B cell (primary cell): ENCODE results near the gene FBLN7. TPM values are rescaled to one million over a fixed set of nuclear protein-coding genes. Genes with fewer than 3 reads are reported as not detected.

Source experiments
- ATAC-seq: fragments of 200-7000 bp; cut with Tn5 transposase; one replicate; pipeline ENCODE4 v1.10.0; 2021; ENCODE audit warnings: low read depth, mild to moderate bottlenecking, moderate number of reproducible peaks, moderate library complexity
- CTCF ChIA-PET: fragments of 350-600 bp; sonication (Branson Sonifier 250); formaldehyde crosslinking; loops from one replicate; lab custom pipeline; 2021; ENCODE audit warnings: antibody characterized with exemption, inconsistent platforms; lab: Charles Lee
- POLR2A ChIA-PET: fragments of 350-600 bp; sonication (Branson Sonifier 250); formaldehyde crosslinking; loops from one replicate; lab custom pipeline; 2021; ENCODE audit warnings: antibody characterized with exemption; lab: Charles Lee
- DNase-seq: peaks from one replicate; pipeline ENCODE4 v3.0.0; 2013
- H2AFZ ChIP-seq: 2 replicates; pipeline ENCODE4 v1.6.1; 2012; ENCODE audit warnings: mild to moderate bottlenecking, low read depth, low read length; ENCODE audit not compliant: insufficient read depth, poor library complexity, severe bottlenecking
- H3K27ac ChIP-seq, 2 donors: 1 replicate in 1 of 2; 2 replicates in 1 of 2; pipeline ENCODE4 v1.5.1; 2012 to 2013; ENCODE audit warnings: low read length in 2 of 2, mild to moderate bottlenecking in 2 of 2, moderate library complexity in 1 of 2
- H3K27me3 ChIP-seq, 4 experiments: fragments of 200-600 bp in 1 of 4; sonication (generic) in 1 of 4; replicated peaks in 1 of 4; 1 replicate in 2 of 4; 2 replicates in 2 of 4; pipeline versions ENCODE4 v1.6.1 to v1.7.0; 2013 to 2016; ENCODE audit warnings: low read length in 3 of 4, mild to moderate bottlenecking in 2 of 4, mixed read lengths in 1 of 4, moderate library complexity in 1 of 4; ENCODE audit not compliant: insufficient read depth in 4 of 4, control insufficient read depth in 3 of 4; ENCODE audit errors: control extremely low read depth in 1 of 4
- H3K36me3 ChIP-seq, 2 experiments: replicated peaks in 1 of 2; 1 replicate in 1 of 2; 2 replicates in 1 of 2; pipeline versions ENCODE4 v1.6.1 to v1.7.1; 2013; ENCODE audit warnings: low read length in 1 of 2; ENCODE audit not compliant: insufficient read depth in 2 of 2, control insufficient read depth in 1 of 2; ENCODE audit errors: control extremely low read depth in 1 of 2, extremely low read depth in 1 of 2
- H3K4me1 ChIP-seq, 2 donors: fragments of 200-600 bp in 1 of 2; sonication (generic) in 1 of 2; 1 replicate in 1 of 2; 2 replicates in 1 of 2; pipeline versions ENCODE4 v1.5.1 to v1.6.1; 2013 to 2017; ENCODE audit warnings: low read length in 2 of 2; ENCODE audit not compliant: control insufficient read depth in 2 of 2, insufficient read depth in 2 of 2
- H3K4me2 ChIP-seq: replicated peaks from 2 replicates; pipeline ENCODE3; 2012; ENCODE audit warnings: mild to moderate bottlenecking, low read depth, low read length; ENCODE audit not compliant: poor library complexity, severe bottlenecking
- H3K4me3 ChIP-seq, 5 experiments: fragments of 200-600 bp in 1 of 5; sonication (generic) in 1 of 5; 1 replicate in 3 of 5; 2 replicates in 2 of 5; pipeline versions ENCODE4 v1.5.1 to v1.7.0; 2011 to 2016; ENCODE audit warnings: low read length in 4 of 5, mild to moderate bottlenecking in 4 of 5, low read depth in 2 of 5, control low read depth in 1 of 5, moderate library complexity in 1 of 5; ENCODE audit not compliant: insufficient read depth in 1 of 5; ENCODE audit errors: control extremely low read depth in 1 of 5, extremely low read depth in 1 of 5
- H3K79me2 ChIP-seq: fragments of 200-600 bp; sonication (generic); one replicate; pipeline ENCODE4 v1.6.0; 2016; ENCODE audit warnings: low read length; ENCODE audit not compliant: control insufficient read depth, insufficient read depth
- H3K9ac ChIP-seq: fragments of 200-600 bp; sonication (generic); 2 replicates; pipeline ENCODE4 v1.6.1; 2017; ENCODE audit warnings: mild to moderate bottlenecking, low read length, moderate library complexity
- H3K9me3 ChIP-seq, 3 donors: one replicate each; pipeline versions ENCODE4 v1.6.1 to v1.7.1; 2013; ENCODE audit warnings: low read length in 2 of 3; ENCODE audit not compliant: control insufficient read depth in 2 of 3, insufficient read depth in 1 of 3; ENCODE audit errors: control extremely low read depth in 1 of 3
- H4K20me1 ChIP-seq: 2 replicates; pipeline ENCODE4 v1.6.0; 2012; ENCODE audit warnings: mild to moderate bottlenecking, low read length; ENCODE audit not compliant: insufficient read depth, control insufficient read depth, poor library complexity, severe bottlenecking
- H3K27ac Mint-ChIP-seq: one replicate; pipeline ENCODE4 v1.8.0; 2021; ENCODE audit warnings: mixed read lengths
- H3K27me3 Mint-ChIP-seq: one replicate; pipeline ENCODE4 v1.8.0; 2021; ENCODE audit warnings: mixed read lengths
- H3K4me1 Mint-ChIP-seq: one replicate; pipeline ENCODE4 v1.8.0; 2021; ENCODE audit warnings: mixed read lengths
- H3K4me3 Mint-ChIP-seq: one replicate; pipeline ENCODE4 v1.8.0; 2021; ENCODE audit warnings: mixed read lengths
- H3K9me3 Mint-ChIP-seq: one replicate; pipeline ENCODE4 v1.8.0; 2022; ENCODE audit warnings: mixed read lengths; ENCODE audit not compliant: insufficient read depth
- EZH2 ChIP-seq: IDR thresholded peaks from 2 replicates; pipeline ENCODE4 v1.6.1; 2012; ENCODE audit warnings: borderline replicate concordance, low read depth, mild to moderate bottlenecking, moderate library complexity, low read length; ENCODE audit not compliant: insufficient read depth, poor library complexity, severe bottlenecking
- WGBS: methylation state at CpG from one replicate; pipeline ENCODE4 v1.1.5; 2013; ENCODE audit warnings: missing lambda C conversion rate; ENCODE audit not compliant: insufficient coverage; 5-methylcytosine and 5-hydroxymethylcytosine counted together
- intact Hi-C: fragments of 100-400 bp; cut with micrococcal nuclease; formaldehyde crosslinking; loops from one replicate; pipeline ENCODE4 v1.10.0; 2022
- polyA plus RNA-seq: library from polyadenylated mRNA; depleted of rRNA; stranded (reverse); fragments of >200 nt; gene quantifications from 2 replicates; pipeline ENCODE4 v1.2.3, GENCODE V29; 2012
- total RNA-seq, 2 donors: library from RNA; stranded (reverse); fragments of 120-200 nt in 1 of 2; gene quantifications; 1 replicate in 1 of 2; 2 replicates in 1 of 2; pipeline versions ENCODE4 v1.2.3 to v1.2.4, GENCODE V29; 2013 to 2022
- TF ChIP-seq, protein P1 (sequence below): fragments of 200-600 bp; IDR thresholded peaks from one replicate; pipeline ENCODE4 v1.8.0; 2022; ENCODE audit warnings: antibody characterized with exemption, mild to moderate bottlenecking

Gene FBLN7
- total and polyA plus RNA-seq, 2 donors (not counting 1 experiment from before 2014, with no cell fraction given) = 0.13 to 1.1 TPM

DNA sequence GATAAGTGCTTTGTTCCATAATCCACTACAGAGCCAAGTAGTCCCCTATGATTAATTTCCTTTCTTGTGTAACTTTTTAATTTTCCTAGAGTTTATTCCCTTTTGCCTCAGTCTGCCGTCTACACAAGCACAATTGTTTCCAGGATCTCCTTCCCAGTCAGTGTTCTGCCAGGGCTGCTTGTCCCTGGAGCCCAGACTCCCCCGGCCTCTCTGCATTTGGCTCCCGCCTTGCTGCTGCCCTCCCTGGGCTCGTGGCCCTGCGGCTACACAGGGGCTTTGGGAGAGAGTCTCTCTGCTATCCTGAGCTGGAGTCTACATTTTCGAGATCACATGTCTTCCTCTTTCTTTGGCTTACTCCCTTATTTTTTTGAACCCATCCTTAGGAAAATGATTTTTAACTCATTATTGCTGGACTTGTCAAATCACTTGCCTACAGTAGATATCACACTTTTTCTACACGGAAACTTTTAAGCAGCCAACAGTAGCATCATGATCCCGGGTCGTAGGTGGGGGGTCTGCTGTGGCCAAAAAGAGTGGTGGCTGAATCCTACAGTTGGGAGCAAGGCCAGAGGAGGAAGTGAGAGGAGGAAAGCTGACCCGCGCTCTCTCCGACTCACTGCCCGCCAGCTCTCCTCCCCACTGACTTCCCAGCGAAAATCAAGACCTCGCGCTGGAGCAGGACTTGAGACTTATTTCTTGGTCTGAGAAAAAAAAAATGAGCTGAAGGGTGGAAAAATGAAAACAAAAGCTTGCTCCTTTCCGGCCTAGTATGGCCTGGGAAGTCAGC lies 9.4 kb downstream of the FBLN7 start:
- ATAC-seq (no peak), DNase-seq (no peak)
- no peaks in the 10 kb centered on the region for H3K4me1 Mint-ChIP-seq
- H3K9ac ChIP-seq = no peak overlapping the region
- H3K4me2 ChIP-seq = no peak overlapping the region
- H3K4me3 Mint-ChIP-seq = no peak overlapping the region
- H2AFZ ChIP-seq = no peak overlapping the region
- H3K27ac Mint-ChIP-seq = no peak overlapping the region
- no peak overlapping the region for H3K27ac ChIP-seq
- no peaks in the 10 kb centered on the region for H3K9me3 ChIP-seq
- intact Hi-C loops = no loop called here
- no peak for TF ChIP-seq EZH2
- TF ChIP-seq, protein P1, sequence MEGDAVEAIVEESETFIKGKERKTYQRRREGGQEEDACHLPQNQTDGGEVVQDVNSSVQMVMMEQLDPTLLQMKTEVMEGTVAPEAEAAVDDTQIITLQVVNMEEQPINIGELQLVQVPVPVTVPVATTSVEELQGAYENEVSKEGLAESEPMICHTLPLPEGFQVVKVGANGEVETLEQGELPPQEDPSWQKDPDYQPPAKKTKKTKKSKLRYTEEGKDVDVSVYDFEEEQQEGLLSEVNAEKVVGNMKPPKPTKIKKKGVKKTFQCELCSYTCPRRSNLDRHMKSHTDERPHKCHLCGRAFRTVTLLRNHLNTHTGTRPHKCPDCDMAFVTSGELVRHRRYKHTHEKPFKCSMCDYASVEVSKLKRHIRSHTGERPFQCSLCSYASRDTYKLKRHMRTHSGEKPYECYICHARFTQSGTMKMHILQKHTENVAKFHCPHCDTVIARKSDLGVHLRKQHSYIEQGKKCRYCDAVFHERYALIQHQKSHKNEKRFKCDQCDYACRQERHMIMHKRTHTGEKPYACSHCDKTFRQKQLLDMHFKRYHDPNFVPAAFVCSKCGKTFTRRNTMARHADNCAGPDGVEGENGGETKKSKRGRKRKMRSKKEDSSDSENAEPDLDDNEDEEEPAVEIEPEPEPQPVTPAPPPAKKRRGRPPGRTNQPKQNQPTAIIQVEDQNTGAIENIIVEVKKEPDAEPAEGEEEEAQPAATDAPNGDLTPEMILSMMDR = no peak
- no peaks in the 10 kb centered on the region for H3K9me3 Mint-ChIP-seq
- peaks cover 8% of the 10 kb centered on the region for H3K27me3 Mint-ChIP-seq
- 91% methylated on average over 8 of the region's 17 CpGs for WGBS
- H4K20me1 ChIP-seq = no peaks in the 10 kb centered on the region
- CTCF ChIA-PET = no interaction called here
- H3K79me2 ChIP-seq = no peaks in the 10 kb centered on the region
- H3K36me3 ChIP-seq = no peaks in the 10 kb centered on the region
- no peaks in the 10 kb centered on the region for H3K4me1 ChIP-seq
- H3K27me3 ChIP-seq = no peaks in the 10 kb centered on the region
- no peak overlapping the region for H3K4me3 ChIP-seq
- POLR2A ChIA-PET = no interaction called here

DNA sequence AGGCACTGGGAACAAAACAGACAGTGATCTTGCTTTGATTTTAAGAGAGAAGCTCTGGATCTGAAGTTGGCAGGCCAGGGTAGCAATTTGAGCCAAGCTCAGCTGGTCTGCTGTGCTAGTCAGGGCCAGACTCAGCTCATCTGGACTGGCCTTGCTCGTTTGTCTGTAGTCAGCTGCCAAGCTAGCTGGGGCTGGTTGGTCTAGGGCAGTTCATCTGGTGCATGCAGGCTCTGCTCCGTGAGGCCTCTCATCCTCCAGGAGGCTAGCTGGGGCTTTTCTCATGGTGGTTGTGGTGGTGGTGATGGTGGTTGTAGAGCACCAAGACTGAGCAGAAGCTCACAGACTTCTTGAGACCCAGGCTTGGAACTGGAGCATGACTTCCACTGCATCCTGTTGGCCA lies 10.3 kb downstream of the FBLN7 start:
- Histone ChIP-seq H2AFZ (no peak overlapping the region), H3K9me3 (no peaks in the 10 kb centered on the region), H3K27me3 (no peaks in the 10 kb centered on the region), H3K9ac (no peak overlapping the region), H3K36me3 (no peaks in the 10 kb centered on the region), H4K20me1 (no peaks in the 10 kb centered on the region), H3K4me1 (no peaks in the 10 kb centered on the region), H3K4me2 (no peak overlapping the region), H3K27ac (no peak overlapping the region), H3K79me2 (no peaks in the 10 kb centered on the region), H3K4me3 (no peak overlapping the region)
- Mint-ChIP-seq H3K27ac (no peak overlapping the region), H3K4me3 (no peak overlapping the region), H3K27me3 (peaks cover 3% of the 10 kb centered on the region), H3K4me1 (no peaks in the 10 kb centered on the region), H3K9me3 (no peaks in the 10 kb centered on the region)
- intact Hi-C loops = no loop called here
- CTCF ChIA-PET = interaction anchor here (0.6 kb wide), 1 partner anchor 355 kb away, joined by 3 read pairs; no protein-coding TSS in a partner anchor
- POLR2A ChIA-PET = no interaction called here
- no peak for TF ChIP-seq EZH2
- TF ChIP-seq, protein P1 = no peak
- DNase-seq (no peak), ATAC-seq (no peak)
- 87% methylated on average over 2 of the region's 2 CpGs for WGBS
